ENCODE results near the gene WNT5A. TPM values are rescaled to one million over a fixed set of nuclear protein-coding genes. Genes with fewer than 3 reads are reported as not detected.
A peak's percentile ranks its signal among the peaks of the same experiment; 100 is the strongest.

The WNT5A gene
- total and polyA plus RNA-seq, 2 experiments from 2014 or later, result 76.1 to 298 TPM

DNA sequence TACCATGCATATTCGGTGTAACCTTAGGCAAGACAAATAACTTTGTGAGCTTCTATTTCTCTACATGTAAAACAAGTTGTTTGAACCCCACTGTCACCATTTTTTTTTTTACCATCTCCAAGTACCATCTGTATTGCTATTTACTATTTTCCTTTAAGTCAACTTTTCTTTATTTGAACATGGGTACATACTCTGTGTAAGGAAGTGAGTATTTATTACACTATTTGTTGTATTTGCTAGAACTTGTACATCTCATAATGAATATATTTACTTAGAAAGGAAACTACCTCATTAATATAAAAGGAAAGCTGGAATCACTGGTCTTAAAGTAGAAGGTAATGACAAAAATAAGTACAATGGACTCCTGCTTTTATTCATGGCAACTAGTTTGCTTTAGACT, 69.9 kb downstream of the WNT5A start:
- H3K27ac ChIP-seq, result peak overlapping the region; percentile 63
- H3K9me3 ChIP-seq (ENCODE audit: low read depth), result no peaks in the 10 kb centered on the region
- H3K4me3 ChIP-seq, result no peak overlapping the region
- TF ChIP-seq EZH2phosphoT487 (IDR thresholded peaks at IDR 0.05; ENCODE audit: insufficient read depth, low read depth), result no peak
- H3K9ac ChIP-seq, result no peak overlapping the region
- peaks cover 17% of the 10 kb centered on the region for H3K4me1 ChIP-seq (ENCODE audit: insufficient read depth)
- no peak for DNase-seq
- peak overlapping the region; percentile 46; the same call in 1 of the 2 replicates for H2AFZ ChIP-seq
- no peaks in the 10 kb centered on the region for H4K20me1 ChIP-seq (ENCODE audit: insufficient read depth)
- no peaks in the 10 kb centered on the region for H3K36me3 ChIP-seq (ENCODE audit: low read depth)
- H3K79me2 ChIP-seq (ENCODE audit: insufficient read depth), result no peaks in the 10 kb centered on the region
- H3F3A ChIP-seq (ENCODE audit: insufficient read depth), result peaks cover 15% of the 10 kb centered on the region; the same call in 1 of the 2 replicates
- H3K27me3 ChIP-seq (replicated peaks; ENCODE audit: insufficient read depth), result no peaks in the 10 kb centered on the region
- no peaks in the 10 kb centered on the region for H3K9me2 ChIP-seq (ENCODE audit: insufficient read depth)
- H3K4me2 ChIP-seq (ENCODE audit: unreplicated experiment), result peak overlapping the region; percentile 40
- WGBS, 2 experiments (ENCODE audit: low coverage in 1 of 2, low lambda C conversion rate in 2 of 2, missing lambda C conversion rate in 2 of 2), result 93 to 100% methylated on average over 1 of the region's 1 CpG
- in situ Hi-C loops (cut with MboI), result no loop called here

DNA sequence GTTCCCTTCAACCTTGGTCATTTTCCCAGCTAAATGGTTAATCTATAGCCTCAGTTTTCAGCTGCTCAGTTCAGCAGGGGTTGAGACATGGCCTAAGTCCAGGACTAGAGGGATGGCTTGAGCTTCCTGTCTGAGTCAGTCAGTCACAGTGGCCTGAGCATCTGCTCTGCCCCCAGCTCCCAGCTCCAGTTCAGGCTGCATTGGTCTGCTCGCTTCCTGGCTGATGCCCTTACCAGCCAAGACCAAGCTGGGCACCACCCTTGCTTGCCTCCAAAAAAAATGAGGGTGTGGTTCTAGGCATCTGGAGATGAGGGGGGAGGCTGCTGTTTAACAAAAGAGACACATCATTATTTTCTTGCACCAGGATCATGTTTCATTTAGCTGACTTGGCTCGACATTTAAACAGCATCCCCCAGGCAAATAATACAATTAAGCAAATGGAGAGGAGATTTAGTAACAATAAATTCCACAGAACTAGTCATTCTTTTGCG, 70.7 kb downstream of the WNT5A start:
- H3K9ac ChIP-seq, result peak overlapping the region; percentile 46; the same call in 1 of the 2 replicates
- no peaks in the 10 kb centered on the region for H3K9me3 ChIP-seq (ENCODE audit: low read depth)
- no peaks in the 10 kb centered on the region for H3K27me3 ChIP-seq (replicated peaks; ENCODE audit: insufficient read depth)
- peak; percentile 93 for DNase-seq
- H3K27ac ChIP-seq, result peak overlapping the region; percentile 63
- H3K36me3 ChIP-seq (ENCODE audit: low read depth), result no peaks in the 10 kb centered on the region
- in situ Hi-C loops (cut with MboI), result no loop called here
- peak overlapping the region; percentile 33 for H3K4me3 ChIP-seq
- 0 to 3% methylated on average over 3 of the region's 3 CpGs for WGBS, 2 experiments (ENCODE audit: low coverage in 1 of 2, low lambda C conversion rate in 2 of 2, missing lambda C conversion rate in 2 of 2)
- peak overlapping the region; percentile 46 for H2AFZ ChIP-seq
- no peaks in the 10 kb centered on the region for H4K20me1 ChIP-seq (ENCODE audit: insufficient read depth)
- no peaks in the 10 kb centered on the region for H3K9me2 ChIP-seq (ENCODE audit: insufficient read depth)
- no peak for TF ChIP-seq EZH2 (IDR thresholded peaks at IDR 0.05; ENCODE audit: insufficient read depth, poor library complexity, severe bottlenecking)
- no peak for TF ChIP-seq EZH2phosphoT487 (IDR thresholded peaks at IDR 0.05; ENCODE audit: insufficient read depth, low read depth)
- H3K4me1 ChIP-seq (ENCODE audit: insufficient read depth), result peaks cover 19% of the 10 kb centered on the region
- H3K4me2 ChIP-seq (ENCODE audit: unreplicated experiment), result peak overlapping the region; percentile 40
- H3K79me2 ChIP-seq (ENCODE audit: insufficient read depth), result no peaks in the 10 kb centered on the region
- H3F3A ChIP-seq (ENCODE audit: insufficient read depth), result peaks cover 15% of the 10 kb centered on the region; the same call in 1 of the 2 replicates

All from GM23248 (cell line).